ENCODE results near the gene IQCB1.

- TF ChIP-seq CTCF (IDR thresholded peaks at IDR 0.05), result no peak
- TF ChIP-seq EZH2phosphoT487 (IDR thresholded peaks at IDR 0.05), result no peak
Observed at GRCh38 chr3:121878411-121878810, 43.6 kb upstream of the IQCB1 start.

Data from neural progenitor cell (in vitro differentiated cells).